GM08714 (cell line): Measurements from ENCODE around the gene TPTE2.
"Not testable (repeated sequence)": the region's sequence is repeated elsewhere in the genome, so short reads cannot be mapped to it uniquely, and the experiment has no call there.

Experiments
- H3K4me3 ChIP-seq: fragments of 200-500 bp; sonication (Bioruptor generic); 2 replicates; pipeline ENCODE4 v1.5.1; 2014; ENCODE audit warnings: mild to moderate bottlenecking, low read length, inconsistent platforms
- ZNF274 ChIP-seq: IDR thresholded peaks from 2 replicates; pipeline ENCODE4 v1.6.1; 2012; ENCODE audit warnings: mild to moderate bottlenecking, low read depth, low read length

TPTE2 gene

GRCh38 chr13:19587635-19588300 is 26.4 kb upstream of the TPTE2 start:
- no peak overlapping the region for H3K4me3 ChIP-seq

GRCh38 chr13:19586904-19587634 is 25.7 kb upstream of the TPTE2 start:
- no peak for TF ChIP-seq ZNF274
- H3K4me3 ChIP-seq, result peak overlapping the region; percentile 86

More at GRCh38 chr13:19587635-19588300, 26.4 kb upstream of the TPTE2 start:
- TF ChIP-seq ZNF274, result no peak

- no peak for TF ChIP-seq ZNF274
- no peak overlapping the region for H3K4me3 ChIP-seq
Observed at GRCh38 chr13:19581675-19582074, 20.3 kb upstream of the TPTE2 start.

- no peak overlapping the region for H3K4me3 ChIP-seq
- TF ChIP-seq ZNF274, result no peak
Observed at GRCh38 chr13:19575230-19575629, 13.9 kb upstream of the TPTE2 start.

- no peak for TF ChIP-seq ZNF274
- no peak overlapping the region for H3K4me3 ChIP-seq
Observed at GRCh38 chr13:19573120-19573716, 11.9 kb upstream of the TPTE2 start.

- no peak overlapping the region for H3K4me3 ChIP-seq
- no peak for TF ChIP-seq ZNF274
Observed at GRCh38 chr13:19572280-19572679, 10.9 kb upstream of the TPTE2 start.

- no peak overlapping the region for H3K4me3 ChIP-seq
- no peak for TF ChIP-seq ZNF274
Observed at GRCh38 chr13:19567820-19568534, 6.6 kb upstream of the TPTE2 start.

GRCh38 chr13:19561585-19561984 is 253 bp upstream of the TPTE2 start:
- no peak for TF ChIP-seq ZNF274
- no peak overlapping the region for H3K4me3 ChIP-seq

- H3K4me3 ChIP-seq, result not testable (repeated sequence)
Observed at GRCh38 chr13:19560672-19561071, 660 bp downstream of the TPTE2 start.

- not testable (repeated sequence) for H3K4me3 ChIP-seq
Observed at GRCh38 chr13:19559739-19560138, 1.6 kb downstream of the TPTE2 start.

GRCh38 chr13:19557287-19557686 is 4.0 kb downstream of the TPTE2 start:
- H3K4me3 ChIP-seq, result not testable (repeated sequence)

- not testable (repeated sequence) for H3K4me3 ChIP-seq
Observed at GRCh38 chr13:19549245-19549644, 12.1 kb downstream of the TPTE2 start.

GRCh38 chr13:19525634-19526033 is 35.7 kb downstream of the TPTE2 start:
- H3K4me3 ChIP-seq, result not testable (repeated sequence)

GRCh38 chr13:19519049-19519448 is 42.3 kb downstream of the TPTE2 start:
- no peak for TF ChIP-seq ZNF274
- H3K4me3 ChIP-seq, result no peak overlapping the region

GRCh38 chr13:19507623-19508022 is 53.7 kb downstream of the TPTE2 start:
- not testable (repeated sequence) for H3K4me3 ChIP-seq

- not testable (repeated sequence) for H3K4me3 ChIP-seq
Observed at GRCh38 chr13:19460126-19460525, 101.2 kb downstream of the TPTE2 start.

- not testable (repeated sequence) for H3K4me3 ChIP-seq
Observed at GRCh38 chr13:19439056-19439686, 122.2 kb downstream of the TPTE2 start.

GRCh38 chr13:19437780-19438179 is 123.6 kb downstream of the TPTE2 start:
- H3K4me3 ChIP-seq, result not testable (repeated sequence)

- not testable (repeated sequence) for H3K4me3 ChIP-seq
Observed at GRCh38 chr13:19422236-19422635, 139.1 kb downstream of the TPTE2 start.

GRCh38 chr13:19412494-19412893 is 148.8 kb downstream of the TPTE2 start:
- H3K4me3 ChIP-seq, result not testable (repeated sequence)
